Measurements from ENCODE around the gene PPA1.

The PPA1 gene

GRCh38 chr10:70267161-70267933, 34.1 kb upstream of the PPA1 start:
- no peak overlapping the region for H3K4me3 ChIP-seq (ENCODE audit: low read depth, low read length)
- in situ Hi-C loops (cut with HindIII; ENCODE audit: low pct_ligation_motif_present, low sequenced_read_pairs), result no loop called here
- H3K36me3 ChIP-seq (replicated peaks), result no peaks in the 10 kb centered on the region
- TF ChIP-seq, protein P1, sequence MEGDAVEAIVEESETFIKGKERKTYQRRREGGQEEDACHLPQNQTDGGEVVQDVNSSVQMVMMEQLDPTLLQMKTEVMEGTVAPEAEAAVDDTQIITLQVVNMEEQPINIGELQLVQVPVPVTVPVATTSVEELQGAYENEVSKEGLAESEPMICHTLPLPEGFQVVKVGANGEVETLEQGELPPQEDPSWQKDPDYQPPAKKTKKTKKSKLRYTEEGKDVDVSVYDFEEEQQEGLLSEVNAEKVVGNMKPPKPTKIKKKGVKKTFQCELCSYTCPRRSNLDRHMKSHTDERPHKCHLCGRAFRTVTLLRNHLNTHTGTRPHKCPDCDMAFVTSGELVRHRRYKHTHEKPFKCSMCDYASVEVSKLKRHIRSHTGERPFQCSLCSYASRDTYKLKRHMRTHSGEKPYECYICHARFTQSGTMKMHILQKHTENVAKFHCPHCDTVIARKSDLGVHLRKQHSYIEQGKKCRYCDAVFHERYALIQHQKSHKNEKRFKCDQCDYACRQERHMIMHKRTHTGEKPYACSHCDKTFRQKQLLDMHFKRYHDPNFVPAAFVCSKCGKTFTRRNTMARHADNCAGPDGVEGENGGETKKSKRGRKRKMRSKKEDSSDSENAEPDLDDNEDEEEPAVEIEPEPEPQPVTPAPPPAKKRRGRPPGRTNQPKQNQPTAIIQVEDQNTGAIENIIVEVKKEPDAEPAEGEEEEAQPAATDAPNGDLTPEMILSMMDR (IDR thresholded peaks at IDR 0.05; ENCODE audit: low read depth, low read length, missing control alignments), result peak; percentile 54
- H3K27me3 ChIP-seq (replicated peaks), result no peaks in the 10 kb centered on the region
- H3K27ac ChIP-seq, result peak overlapping the region; percentile 52
- DNase-seq, result peak; percentile 85

DNA sequence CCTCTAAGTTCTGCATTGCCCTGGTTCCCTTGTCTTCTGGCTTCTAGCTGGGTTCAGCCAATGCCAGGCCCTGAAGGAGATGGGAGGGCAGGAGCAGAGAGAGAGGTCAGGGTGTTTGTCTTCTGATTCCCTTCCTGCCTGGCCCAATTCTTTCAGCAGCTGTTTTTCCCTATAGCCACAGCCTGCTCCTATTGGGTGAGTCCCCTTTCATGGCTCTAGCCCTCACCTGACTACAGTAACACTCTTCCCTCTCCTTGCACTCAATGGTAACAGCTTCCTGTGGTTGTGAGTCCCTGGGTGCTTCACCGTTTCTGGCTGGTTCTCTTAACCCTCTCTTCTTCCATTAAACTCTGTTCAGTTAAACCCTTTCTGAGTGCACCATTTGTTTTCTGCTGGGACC, 33.5 kb upstream of the PPA1 start:
- no peak overlapping the region for H3K4me3 ChIP-seq (ENCODE audit: low read depth, low read length)
- DNase-seq, result no peak
- H3K27ac ChIP-seq, result peak overlapping the region; percentile 52
- no peaks in the 10 kb centered on the region for H3K27me3 ChIP-seq (replicated peaks)
- H3K36me3 ChIP-seq (replicated peaks), result no peaks in the 10 kb centered on the region
- in situ Hi-C loops (cut with HindIII; ENCODE audit: low pct_ligation_motif_present, low sequenced_read_pairs), result no loop called here
- TF ChIP-seq, protein P1 (IDR thresholded peaks at IDR 0.05; ENCODE audit: low read depth, low read length, missing control alignments), result no peak

DNA sequence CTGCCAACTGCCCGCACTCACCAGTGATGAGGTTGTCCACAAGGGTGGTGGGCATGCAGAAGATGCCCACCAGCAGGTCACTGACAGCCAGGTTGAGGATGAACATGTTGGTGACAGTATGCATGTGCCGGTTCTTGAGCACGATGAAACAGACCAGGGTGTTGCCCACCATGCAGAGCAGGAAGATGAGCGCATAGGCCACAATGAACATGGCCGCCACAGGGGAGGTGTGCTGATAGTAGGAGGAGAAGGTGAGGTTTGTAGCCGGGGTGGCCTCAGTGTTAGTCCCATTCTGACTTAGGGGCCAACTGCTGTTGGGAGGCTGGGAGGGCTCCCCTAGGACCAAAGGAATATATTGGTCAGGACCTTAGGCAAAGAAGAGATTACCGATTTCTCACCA, 32.8 kb upstream of the PPA1 start:
- Histone ChIP-seq H3K4me3 (ENCODE audit: low read depth, low read length) (no peak overlapping the region), H3K27ac (no peak overlapping the region), H3K27me3 (replicated peaks) (no peaks in the 10 kb centered on the region), H3K36me3 (replicated peaks) (no peaks in the 10 kb centered on the region)
- no peak for DNase-seq
- TF ChIP-seq, protein P1 (IDR thresholded peaks at IDR 0.05; ENCODE audit: low read depth, low read length, missing control alignments), result no peak
- in situ Hi-C loops (cut with HindIII; ENCODE audit: low pct_ligation_motif_present, low sequenced_read_pairs), result no loop called here

DNA sequence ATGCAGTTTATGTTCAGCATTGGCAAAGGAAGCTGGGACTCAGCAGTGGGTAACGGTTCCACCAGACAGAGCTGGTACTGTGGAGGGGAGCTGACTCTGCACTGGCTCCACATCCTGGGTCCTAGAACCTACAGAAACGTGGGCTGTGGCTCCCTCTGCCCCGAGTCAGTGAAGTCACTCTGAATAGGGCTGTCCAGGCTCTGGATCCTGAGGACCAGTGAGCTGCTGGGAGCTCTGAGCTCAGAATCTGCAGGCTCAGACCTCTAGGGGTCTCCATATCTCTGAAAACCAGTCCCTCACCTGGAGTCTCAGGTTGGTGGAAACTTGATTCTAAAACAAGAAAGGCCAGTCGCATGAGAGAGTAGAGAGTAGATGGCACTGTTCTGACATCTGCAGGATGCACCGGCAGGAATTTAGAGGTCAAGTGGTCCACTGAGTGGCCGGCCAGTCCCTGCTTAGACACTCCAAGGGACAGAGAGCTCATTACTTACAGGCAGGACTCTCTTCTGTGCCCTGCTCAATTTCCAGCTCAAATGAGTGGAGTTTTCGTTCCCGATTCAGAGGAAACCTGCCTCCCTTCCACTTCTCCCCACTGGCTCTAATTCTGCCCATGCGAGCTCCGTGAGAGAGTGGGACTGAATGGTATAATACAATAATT, 31.9 kb upstream of the PPA1 start:
- Histone ChIP-seq H3K4me3 (ENCODE audit: low read depth, low read length) (no peak overlapping the region), H3K27ac (no peak overlapping the region), H3K36me3 (replicated peaks) (no peaks in the 10 kb centered on the region), H3K27me3 (replicated peaks) (no peaks in the 10 kb centered on the region)
- DNase-seq, result no peak
- in situ Hi-C loops (cut with HindIII; ENCODE audit: low pct_ligation_motif_present, low sequenced_read_pairs), result no loop called here
- TF ChIP-seq, protein P1 (IDR thresholded peaks at IDR 0.05; ENCODE audit: low read depth, low read length, missing control alignments), result peak; percentile 60

DNA sequence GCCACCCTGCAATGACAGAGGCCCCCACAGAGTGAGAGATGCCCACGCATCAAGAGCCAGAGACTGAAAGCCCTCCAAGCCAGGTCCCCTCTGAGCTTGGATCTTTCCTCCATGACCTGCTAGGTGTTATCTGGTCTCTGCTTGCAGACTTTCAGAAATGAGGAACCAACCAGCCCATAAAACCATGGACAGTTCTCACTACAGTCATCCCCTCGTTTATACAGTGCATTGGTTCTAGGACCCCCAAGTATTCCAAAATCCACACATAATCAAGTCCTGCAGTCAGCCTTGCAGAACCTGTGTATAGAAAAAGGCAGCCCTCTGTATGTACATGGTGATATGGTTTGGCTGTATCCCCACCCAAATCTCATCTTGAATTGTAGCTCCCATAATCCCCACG, 27.5 kb upstream of the PPA1 start:
- TF ChIP-seq, protein P1 (IDR thresholded peaks at IDR 0.05; ENCODE audit: low read depth, low read length, missing control alignments), result no peak
- Histone ChIP-seq H3K27ac (no peak overlapping the region), H3K27me3 (replicated peaks) (peaks cover under 1% of the 10 kb centered on the region), H3K4me3 (ENCODE audit: low read depth, low read length) (no peak overlapping the region), H3K36me3 (replicated peaks) (no peaks in the 10 kb centered on the region)
- DNase-seq, result no peak
- in situ Hi-C loops (cut with HindIII; ENCODE audit: low pct_ligation_motif_present, low sequenced_read_pairs), result no loop called here
